ENCODE results near the gene TOMM20.

GRCh38 chr1:235108876-235109275, 19.8 kb downstream of the TOMM20 start:
- TF ChIP-seq ELF4 (IDR thresholded peaks at IDR 0.05) (no peak), HDGF (IDR thresholded peaks at IDR 0.05; ENCODE audit: borderline replicate concordance) (no peak), SUZ12 (IDR thresholded peaks at IDR 0.05) (no peak)
